Astrocyte of the cerebellum (primary cell): ENCODE results near the gene UQCC5.

Source experiments
- DNase-seq: peaks from one replicate; pipeline ENCODE4 v3.0.0-alpha.2; 2011; ENCODE audit warnings: low read depth
- H3K4me3 ChIP-seq: 2 replicates; pipeline ENCODE4 v1.5.1; 2011; ENCODE audit warnings: mild to moderate bottlenecking, low read depth, low read length, moderate library complexity
- in situ Hi-C: cut with HindIII; loops from 2 replicates; pipeline ENCODE4 v1.10.0; 2017; ENCODE audit warnings: low sequenced_read_pairs
- TF ChIP-seq, protein P1 (sequence below): IDR thresholded peaks from 2 replicates; pipeline ENCODE4 v1.5.1; 2012; ENCODE audit warnings: low read length, low read depth, moderate library complexity, mild to moderate bottlenecking; ENCODE audit errors: missing control alignments

The UQCC5 gene

DNA sequence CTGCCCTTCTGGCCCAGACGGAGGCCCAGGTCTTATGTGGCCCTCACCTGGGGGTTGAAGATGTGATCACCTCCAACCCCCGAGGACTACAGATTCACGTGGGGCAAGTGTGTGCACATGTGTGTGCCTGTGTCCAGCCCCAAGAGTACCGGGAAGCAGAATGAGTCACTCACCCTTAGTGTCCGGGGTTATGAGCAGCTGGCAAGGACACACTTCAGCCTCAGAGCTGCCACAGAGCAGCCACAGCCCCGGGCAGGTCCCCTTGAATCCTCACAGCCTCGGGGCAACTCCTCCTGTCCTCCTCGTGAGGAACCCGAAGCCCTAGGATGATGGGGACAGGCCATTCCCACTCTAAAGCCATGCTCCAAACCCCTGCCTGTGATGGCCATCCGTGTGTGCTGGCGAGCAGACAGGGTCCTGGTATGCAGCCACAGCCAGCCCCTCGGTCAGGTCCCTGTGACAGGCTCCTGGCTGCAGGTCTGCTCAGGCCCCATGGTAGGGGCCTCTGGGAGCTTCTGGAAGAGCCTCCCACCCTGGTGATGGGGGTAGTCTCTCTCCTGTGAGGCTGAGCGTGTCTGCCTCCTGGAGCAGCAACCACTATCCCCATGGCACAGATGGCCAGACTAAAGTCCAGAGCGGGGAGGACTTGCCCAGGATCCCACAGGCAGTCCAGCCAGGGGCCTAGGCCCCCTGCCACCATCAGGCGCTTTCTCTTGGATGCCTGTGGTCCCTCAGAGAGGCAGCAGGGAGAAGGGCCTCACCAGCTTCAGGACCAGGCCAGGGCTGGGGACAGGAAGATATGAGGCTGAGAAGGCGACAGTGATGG, 40.4 kb upstream of the UQCC5 start:
- H3K4me3 ChIP-seq: no peak overlapping the region
- TF ChIP-seq, protein P1, sequence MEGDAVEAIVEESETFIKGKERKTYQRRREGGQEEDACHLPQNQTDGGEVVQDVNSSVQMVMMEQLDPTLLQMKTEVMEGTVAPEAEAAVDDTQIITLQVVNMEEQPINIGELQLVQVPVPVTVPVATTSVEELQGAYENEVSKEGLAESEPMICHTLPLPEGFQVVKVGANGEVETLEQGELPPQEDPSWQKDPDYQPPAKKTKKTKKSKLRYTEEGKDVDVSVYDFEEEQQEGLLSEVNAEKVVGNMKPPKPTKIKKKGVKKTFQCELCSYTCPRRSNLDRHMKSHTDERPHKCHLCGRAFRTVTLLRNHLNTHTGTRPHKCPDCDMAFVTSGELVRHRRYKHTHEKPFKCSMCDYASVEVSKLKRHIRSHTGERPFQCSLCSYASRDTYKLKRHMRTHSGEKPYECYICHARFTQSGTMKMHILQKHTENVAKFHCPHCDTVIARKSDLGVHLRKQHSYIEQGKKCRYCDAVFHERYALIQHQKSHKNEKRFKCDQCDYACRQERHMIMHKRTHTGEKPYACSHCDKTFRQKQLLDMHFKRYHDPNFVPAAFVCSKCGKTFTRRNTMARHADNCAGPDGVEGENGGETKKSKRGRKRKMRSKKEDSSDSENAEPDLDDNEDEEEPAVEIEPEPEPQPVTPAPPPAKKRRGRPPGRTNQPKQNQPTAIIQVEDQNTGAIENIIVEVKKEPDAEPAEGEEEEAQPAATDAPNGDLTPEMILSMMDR: no peak
- in situ Hi-C loops: no loop called here
- no peak for DNase-seq

DNA sequence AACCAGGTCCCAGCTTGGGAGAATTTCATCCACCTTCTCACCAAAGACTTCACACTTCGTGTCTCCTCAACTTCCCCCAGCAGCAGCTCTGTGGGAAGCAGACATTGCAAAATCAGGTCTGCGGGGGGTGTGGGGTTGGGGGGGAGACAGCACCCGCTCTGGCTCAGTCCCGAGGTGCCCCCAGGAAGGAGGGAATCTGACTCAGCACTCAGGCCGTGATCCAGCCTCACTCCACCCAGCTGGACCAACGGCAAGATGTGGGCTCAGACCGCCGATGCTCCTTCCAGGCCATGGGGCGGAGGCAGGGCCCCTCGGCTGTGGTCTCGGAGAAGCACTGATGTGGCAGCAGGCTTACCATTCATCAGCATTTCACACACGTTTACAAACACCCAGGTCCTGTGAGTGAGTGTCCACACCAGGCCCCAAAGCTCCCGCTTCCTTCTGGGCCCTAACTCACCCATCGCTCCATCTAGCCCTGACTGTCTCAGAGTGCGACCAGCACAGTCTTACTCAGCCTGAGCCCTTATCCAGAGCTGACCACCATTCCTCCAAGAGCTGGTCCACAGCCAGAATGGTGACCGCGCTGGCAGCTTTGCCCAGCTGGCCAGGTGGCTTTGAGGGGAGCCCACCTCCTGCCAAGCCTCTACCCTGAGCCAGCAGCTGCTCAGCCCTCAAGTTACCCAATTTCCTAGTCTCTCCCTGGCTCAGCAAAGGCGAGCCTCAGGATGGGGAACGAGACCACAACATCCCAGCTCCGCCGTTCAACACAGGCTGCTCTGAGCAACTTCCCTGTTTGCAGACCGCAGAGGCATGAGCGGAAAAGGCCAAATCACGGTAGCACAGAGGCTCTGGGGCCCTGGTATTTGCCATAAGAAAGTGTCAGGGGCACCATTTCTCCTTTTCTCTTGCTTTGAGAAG, 38.0 kb upstream of the UQCC5 start:
- DNase-seq: no peak
- no peak overlapping the region for H3K4me3 ChIP-seq
- TF ChIP-seq, protein P1: no peak
- in situ Hi-C loops: no loop called here

DNA sequence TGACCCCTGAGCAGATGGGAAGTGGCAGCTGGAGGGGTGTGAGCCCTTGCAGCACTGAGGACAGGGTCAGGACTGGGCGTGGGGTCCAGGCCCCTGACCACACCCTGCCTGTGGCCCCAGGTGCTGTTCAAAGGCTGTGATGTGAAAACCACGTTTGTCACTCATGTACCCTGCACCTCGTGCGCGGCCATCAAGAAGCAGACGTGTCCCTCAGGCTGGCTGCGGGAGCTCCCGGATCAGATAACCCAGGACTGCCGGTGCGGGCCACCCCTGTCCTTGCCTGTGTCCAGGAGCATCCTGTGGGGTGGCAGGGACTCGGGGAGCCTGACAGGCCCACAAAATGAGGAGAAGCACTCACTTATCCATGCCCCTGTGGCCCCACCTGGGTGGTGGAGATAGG, 35.4 kb upstream of the UQCC5 start:
- DNase-seq: no peak
- in situ Hi-C loops: no loop called here
- TF ChIP-seq, protein P1: no peak
- H3K4me3 ChIP-seq: no peak overlapping the region

DNA sequence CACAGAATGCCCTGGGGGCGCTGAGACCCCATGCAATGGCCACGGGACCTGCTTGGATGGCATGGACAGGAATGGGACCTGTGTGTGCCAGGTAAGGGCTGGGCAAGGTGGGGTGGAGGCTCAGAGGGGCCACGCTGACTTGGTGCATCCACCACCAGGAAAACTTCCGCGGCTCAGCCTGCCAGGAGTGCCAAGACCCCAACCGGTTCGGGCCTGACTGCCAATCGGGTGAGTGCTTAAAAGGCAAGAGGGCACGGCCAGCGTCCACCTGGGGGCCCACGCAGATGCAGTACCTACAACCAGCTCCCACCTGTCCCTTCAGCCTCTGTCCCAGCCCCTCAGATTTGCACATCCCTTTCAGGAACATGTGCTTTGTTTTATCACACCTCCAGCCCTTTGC, 34.4 kb upstream of the UQCC5 start:
- TF ChIP-seq, protein P1: no peak
- in situ Hi-C loops: no loop called here
- H3K4me3 ChIP-seq: no peak overlapping the region
- DNase-seq: no peak

DNA sequence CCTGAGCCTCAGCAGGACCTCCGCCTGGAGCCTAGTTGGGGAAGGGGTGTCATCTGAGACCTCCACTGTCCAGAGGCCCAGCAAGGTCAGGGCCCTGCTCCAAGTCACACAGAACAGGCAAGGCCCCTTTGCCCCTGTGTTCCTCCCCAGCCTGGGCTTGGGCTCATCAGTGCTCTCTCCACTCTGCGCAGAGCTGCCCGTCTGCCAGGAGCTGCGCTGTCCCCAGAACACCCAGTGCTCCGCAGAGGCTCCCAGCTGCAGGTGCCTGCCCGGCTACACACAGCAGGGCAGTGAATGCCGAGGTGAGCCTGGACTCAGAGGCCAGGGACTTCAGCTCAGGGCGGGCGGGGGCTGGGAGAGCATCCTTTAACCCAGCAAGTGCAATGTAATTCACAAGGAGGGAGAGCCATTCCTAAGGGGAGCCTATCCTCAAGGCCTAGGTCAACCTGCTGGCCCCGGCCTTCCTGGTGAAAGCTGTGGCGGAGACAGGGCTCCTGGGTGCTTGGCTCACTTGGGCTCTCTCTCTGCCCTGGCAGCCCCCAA, 33.5 kb upstream of the UQCC5 start:
- in situ Hi-C loops: no loop called here
- no peak overlapping the region for H3K4me3 ChIP-seq
- TF ChIP-seq, protein P1: no peak
- DNase-seq: no peak

DNA sequence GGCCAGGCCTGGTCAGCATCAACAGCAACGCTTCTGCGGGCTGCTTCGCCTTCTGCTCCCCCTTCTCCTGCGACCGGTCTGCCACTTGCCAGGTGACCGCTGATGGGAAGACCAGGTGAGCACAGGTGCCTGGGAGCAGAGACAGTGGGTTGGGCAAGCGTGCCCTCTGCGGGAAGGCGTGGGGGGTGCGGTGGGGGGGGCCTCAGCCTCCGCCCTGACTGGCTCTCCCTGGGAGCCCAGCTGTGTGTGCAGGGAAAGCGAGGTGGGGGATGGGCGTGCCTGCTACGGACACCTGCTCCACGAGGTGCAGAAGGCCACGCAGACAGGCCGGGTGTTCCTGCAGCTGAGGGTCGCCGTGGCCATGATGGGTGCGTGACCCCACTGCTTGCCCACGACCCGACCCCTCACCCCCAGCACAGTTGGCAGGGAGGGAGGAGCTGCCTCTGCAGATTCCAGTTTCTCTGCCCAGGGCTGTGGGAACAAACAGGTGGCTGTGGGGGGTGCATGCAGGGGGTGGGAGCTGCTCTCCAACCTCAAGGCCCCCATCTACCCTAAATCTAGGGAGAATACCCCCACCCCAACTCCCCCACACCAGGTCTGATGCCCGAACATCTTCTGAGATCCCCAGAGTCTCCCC, 32.5 kb upstream of the UQCC5 start:
- DNase-seq: no peak
- TF ChIP-seq, protein P1: no peak
- no peak overlapping the region for H3K4me3 ChIP-seq
- in situ Hi-C loops: no loop called here
